Middle frontal gyrus (tissue), 1 donor: ENCODE results near the gene PTPRO.

ENCODE experiments used
- DNase-seq: peaks from one replicate; pipeline ENCODE4 v3.0.0-alpha.2; 2015; ENCODE audit warnings: low spot score; ENCODE audit errors: extremely low spot score

PTPRO gene

GRCh38 chr12:15443611-15444010 lies 121.3 kb downstream of the PTPRO start:
- no peak for DNase-seq

GRCh38 chr12:15444523-15444922 lies 122.2 kb downstream of the PTPRO start:
- DNase-seq = no peak

DNA sequence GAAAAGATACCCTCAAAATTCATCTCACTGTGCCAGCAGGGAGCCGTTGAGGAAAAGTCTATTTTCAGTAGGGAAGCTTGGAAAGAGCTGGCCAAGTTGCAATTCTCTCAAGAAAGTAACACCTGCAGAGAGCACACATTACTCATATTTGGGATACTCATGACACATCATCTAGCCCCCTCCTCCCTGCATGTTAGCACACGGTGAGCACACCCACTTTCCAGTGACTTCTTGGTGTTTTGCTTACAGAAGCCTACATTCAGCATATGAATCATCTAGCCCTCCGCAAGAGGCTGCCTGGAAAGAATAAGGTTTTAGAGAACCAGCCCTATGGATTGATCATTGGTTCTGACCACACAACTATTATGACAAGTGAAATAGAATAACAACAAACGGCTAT lies 124.5 kb downstream of the PTPRO start:
- no peak for DNase-seq

GRCh38 chr12:15453613-15454012 lies 131.3 kb downstream of the PTPRO start:
- DNase-seq = no peak

GRCh38 chr12:15458008-15458407 lies 135.7 kb downstream of the PTPRO start:
- no peak for DNase-seq

DNA sequence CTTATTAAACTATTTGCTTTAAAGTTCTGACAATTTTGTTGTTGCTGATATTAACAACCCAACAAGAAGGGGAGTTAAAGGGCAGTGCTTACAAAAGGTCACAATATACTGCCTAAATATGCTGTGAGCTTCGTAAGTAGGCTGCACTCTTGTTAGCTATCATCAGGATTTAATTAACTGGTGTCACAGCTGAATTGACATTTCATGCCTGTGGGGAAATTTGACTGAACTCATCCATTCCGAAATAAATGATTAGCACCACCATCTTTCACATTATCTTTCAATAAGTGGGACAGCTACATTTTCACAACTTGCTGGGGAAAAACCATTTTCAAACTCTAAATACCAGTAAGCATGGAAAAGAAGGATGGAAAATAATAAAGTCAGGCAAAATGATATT lies 146.6 kb downstream of the PTPRO start:
- no peak for DNase-seq

- no peak for DNase-seq
Measured at GRCh38 chr12:15469356-15469755, 147.0 kb downstream of the PTPRO start.

GRCh38 chr12:15472036-15472435 lies 149.7 kb downstream of the PTPRO start:
- DNase-seq = no peak

GRCh38 chr12:15474766-15475165 lies 152.5 kb downstream of the PTPRO start:
- peak; percentile 51 for DNase-seq

DNA sequence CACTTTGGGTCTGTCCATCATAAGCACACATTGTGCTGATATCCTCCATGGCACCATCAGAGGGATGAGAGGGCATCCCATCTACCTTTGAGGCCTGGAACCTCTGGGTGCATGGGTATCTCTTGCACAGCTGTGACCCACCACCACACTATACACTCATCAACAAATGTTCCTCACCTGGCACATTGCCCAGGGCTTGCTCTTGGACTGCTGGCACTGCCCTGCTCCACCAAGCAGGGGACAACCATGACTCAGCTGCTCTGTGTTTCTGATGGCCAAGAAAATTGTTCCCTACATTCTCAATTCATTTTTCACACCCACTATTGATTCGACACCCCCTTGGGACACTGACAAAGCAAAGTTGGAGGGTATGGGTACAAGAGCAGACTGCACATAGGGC lies 155.5 kb downstream of the PTPRO start:
- DNase-seq = no peak

GRCh38 chr12:15481846-15482245 lies 159.5 kb downstream of the PTPRO start:
- no peak for DNase-seq

DNA sequence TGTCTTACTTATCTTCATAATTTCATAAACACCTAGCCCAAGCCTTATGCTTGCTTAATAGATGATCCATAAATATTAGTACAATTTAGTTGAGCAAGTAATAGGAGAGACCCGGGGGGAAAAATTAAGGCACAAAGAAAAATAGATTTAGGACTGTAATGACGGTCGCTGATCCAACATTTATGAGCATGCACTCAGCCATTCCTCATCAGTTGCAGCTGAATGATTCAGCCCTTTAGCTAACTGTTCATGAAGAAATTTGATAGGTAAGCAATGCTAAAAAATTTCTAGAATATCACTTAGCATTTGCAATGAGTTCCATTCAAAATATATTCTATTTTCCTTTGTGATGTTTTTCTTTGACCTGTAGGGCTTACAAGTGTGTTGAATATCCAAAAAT lies 163.2 kb downstream of the PTPRO start:
- DNase-seq = no peak

GRCh38 chr12:15486859-15487258 lies 164.6 kb downstream of the PTPRO start:
- DNase-seq = no peak

GRCh38 chr12:15488481-15488880 lies 166.2 kb downstream of the PTPRO start:
- DNase-seq = no peak

DNA sequence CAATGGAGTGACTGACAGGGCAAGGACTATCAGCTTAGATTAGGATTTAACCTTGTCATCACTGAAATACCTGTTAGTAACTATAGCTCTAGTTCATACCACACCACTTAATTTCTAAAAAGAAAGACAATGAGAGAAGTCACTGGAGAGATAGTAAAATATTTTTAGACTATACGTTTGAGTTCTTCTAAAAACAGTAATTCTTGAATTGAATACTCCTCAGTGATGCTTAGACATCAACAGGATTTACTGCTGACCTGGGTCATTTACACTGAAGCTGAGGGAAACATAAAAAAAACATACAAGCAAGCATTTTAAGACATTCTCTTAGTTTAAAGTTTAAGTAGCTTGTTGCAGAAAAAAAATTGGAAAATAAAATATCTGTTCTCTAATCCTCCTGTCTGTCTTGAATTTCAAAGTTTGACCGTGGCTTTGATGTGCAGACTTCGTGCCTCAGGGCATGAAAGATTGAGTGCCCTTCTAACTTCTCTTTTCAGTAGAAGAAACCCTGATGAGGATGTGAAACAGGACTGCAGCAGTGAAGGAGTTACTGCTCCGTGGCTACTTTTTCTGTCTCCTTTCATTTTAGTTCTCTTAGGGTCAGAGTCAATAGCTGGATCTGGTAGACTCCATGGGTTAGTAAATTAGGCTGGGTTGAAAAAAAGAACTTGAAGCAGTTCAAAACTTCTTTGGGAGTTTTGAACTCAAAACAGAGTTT lies 172.2 kb downstream of the PTPRO start:
- no peak for DNase-seq

DNA sequence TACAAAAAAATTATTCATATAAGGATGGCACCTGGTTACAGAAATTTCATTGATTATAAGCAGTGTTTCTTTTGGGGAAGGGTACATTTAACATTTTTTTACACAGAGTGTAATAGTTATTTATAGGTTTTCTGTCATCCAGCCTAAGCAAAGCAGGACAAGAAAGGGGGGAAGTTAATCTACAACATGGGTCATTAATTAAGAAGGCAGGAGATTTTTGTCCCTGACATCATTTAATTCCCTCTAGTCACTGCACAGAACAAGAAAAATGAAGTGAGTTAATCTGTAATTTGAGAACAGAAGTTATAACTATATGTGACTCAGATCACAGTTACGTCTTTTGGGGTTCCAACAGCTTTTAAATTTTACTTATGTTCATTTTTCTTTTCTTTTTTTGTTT lies 173.4 kb downstream of the PTPRO start:
- no peak for DNase-seq

GRCh38 chr12:15496738-15497137 lies 174.4 kb downstream of the PTPRO start:
- no peak for DNase-seq

GRCh38 chr12:15497671-15498292 lies 175.5 kb downstream of the PTPRO start:
- DNase-seq = no peak

DNA sequence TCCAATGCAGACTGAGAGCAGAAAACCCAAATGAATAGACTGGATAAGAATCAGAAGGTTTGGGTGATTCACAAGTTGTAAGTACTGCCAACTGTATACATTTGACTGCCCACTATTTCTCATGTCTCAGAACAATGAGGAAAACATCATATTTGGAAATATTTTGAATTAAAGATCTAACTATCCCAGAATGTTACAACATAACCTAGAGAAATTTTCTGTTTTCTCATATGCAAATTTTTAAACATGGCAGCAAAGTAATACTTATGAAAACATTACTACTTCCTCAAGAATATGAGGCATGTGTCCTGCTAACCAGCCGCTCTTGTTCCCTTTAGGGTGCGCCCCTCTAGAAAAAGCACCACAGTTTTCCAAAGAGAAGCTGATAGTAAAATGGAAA lies 179.9 kb downstream of the PTPRO start:
- no peak for DNase-seq

GRCh38 chr12:15505616-15506015 lies 183.3 kb downstream of the PTPRO start:
- no peak for DNase-seq

- DNase-seq = no peak
Measured at GRCh38 chr12:15515010-15515409, 192.7 kb downstream of the PTPRO start.

GRCh38 chr12:15520083-15520482 lies 197.8 kb downstream of the PTPRO start:
- no peak for DNase-seq

DNA sequence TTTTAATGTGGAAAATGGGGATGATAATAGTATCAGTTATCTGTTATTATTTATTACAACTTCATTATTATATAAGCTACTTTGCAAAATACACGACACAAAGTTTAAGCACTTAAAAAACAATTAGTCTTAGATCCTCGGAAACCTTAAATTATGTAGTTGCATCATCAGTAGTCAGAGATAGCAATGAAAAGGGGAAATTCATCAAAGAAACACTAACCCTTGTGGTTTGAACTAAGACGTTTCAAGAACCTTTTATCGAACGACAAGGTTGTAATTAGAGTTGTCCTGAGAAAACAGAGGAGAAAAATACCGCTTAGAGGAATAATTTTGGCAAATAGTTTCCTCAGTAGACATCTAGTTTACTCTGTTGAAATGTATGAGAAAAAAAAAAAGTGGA lies 198.5 kb downstream of the PTPRO start:
- no peak for DNase-seq
